ENCODE data around the gene SLC16A3. TPM values are rescaled to one million over a fixed set of nuclear protein-coding genes. Genes with fewer than 3 reads are reported as not detected.

SLC16A3 gene
- total and polyA plus RNA-seq, 2 of the 4 experiments (the other 2 are of a cell fraction): 49.1 to 181 TPM

DNA sequence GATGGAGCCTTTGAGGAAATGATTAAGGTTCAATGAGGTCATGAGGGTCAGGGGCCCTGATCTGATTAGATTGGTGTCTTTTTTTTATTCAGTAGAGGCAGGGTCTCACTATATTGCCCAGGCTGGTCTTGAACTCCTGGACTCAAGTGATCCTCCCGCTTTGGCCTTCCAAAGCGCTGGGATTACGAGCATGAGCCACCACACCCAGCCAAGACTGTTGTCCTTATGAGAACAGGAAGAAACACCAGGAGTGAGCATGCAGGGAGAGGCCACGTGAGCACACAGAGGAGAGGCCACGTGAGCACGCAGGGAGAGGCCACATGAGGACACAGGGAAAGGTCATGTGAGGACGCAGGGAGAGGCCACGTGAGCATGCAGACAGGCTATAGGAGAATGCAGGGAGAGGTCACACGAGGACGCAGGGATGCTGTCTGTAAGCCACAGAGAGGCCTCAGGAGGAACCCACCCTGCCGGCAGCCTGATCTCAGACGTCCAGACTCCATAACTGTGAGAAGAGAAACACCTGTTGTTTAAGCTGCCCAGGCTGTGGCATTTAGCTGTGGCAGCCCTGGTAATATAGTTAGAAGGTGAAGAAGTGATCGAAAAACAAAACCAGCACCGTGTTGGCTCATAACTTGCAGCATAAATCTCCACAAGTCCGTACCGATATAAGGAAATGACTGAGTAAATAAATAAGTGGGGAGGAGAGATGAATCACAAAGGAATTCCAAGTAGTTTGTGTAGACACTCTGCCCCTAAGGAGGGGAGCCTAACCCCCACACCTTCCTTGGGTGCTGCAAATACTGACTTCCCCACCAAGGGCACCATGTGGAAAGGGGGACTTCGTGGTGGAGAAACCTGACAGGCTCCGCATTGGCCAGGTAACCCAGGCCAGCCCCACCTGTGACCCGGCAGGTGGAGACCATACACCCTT, 59.3 kb downstream of the SLC16A3 start:
- Histone ChIP-seq H4K8ac (ENCODE audit: low read depth in 2 of 2, low read length in 2 of 2) (peak overlapping the region; percentile 9 to 81; a peak in 3 of 4 replicates), H3K36me3 (ENCODE audit: control insufficient read depth, insufficient read depth, low read length) (no peaks in the 10 kb centered on the region), H3K18ac (ENCODE audit: low read depth, low read length) (peak overlapping the region; percentile 71), H3K56ac (ENCODE audit: extremely low read depth, insufficient read depth, low read length) (peak overlapping the region; percentile 49; the same call in 1 of the 2 replicates), H2BK120ac (ENCODE audit: low read depth, low read length) (peak overlapping the region; percentile 89), H3K23ac (ENCODE audit: low read depth, low read length) (peak overlapping the region; percentile 29), H2BK20ac (ENCODE audit: low read depth, low read length) (peak overlapping the region; percentile 94), H4K91ac (ENCODE audit: insufficient read depth, low read depth, low read length) (peak overlapping the region; percentile 79), H3K4ac (ENCODE audit: low read depth, low read length) (peak overlapping the region; percentile 94), H3K27ac (ENCODE audit: insufficient read depth, low read length) (peak overlapping the region; percentile 86), H3K4me1 (ENCODE audit: control insufficient read depth, insufficient read depth, low read length) (peaks cover 23% of the 10 kb centered on the region), H4K5ac (ENCODE audit: low read depth, low read length) (peak overlapping the region; percentile 52), H3K4me3 (ENCODE audit: insufficient read depth, low read depth, low read length) (no peak overlapping the region), H3K9me3 (ENCODE audit: control insufficient read depth, insufficient read depth, low read length) (no peaks in the 10 kb centered on the region), H2AFZ (replicated peaks; ENCODE audit: low read length, poor library complexity) (peak overlapping the region; percentile 79), H2AK9ac (replicated peaks; ENCODE audit: low read depth, low read length, poor library complexity) (peak overlapping the region; percentile 79), H3K79me1 (ENCODE audit: low read depth in 1 of 2, low read length in 2 of 2) (peaks cover 0 to 27% of the 10 kb centered on the region in 2 experiments; a peak in 2 of 4 replicates), H3K9ac (ENCODE audit: low read depth, low read length) (peak overlapping the region; percentile 27; the same call in 1 of the 2 replicates), H3K9me1 (ENCODE audit: insufficient read depth, low read length) (peaks cover 21% of the 10 kb centered on the region), H3K4me2 (ENCODE audit: low read depth, low read length) (peak overlapping the region; percentile 13), H2BK15ac (ENCODE audit: low read depth, low read length) (peak overlapping the region; percentile 74), H3K27me3 (ENCODE audit: control insufficient read depth, insufficient read depth, low read length) (no peaks in the 10 kb centered on the region), H2BK5ac (ENCODE audit: low read depth, low read length, poor library complexity, severe bottlenecking) (peak overlapping the region; percentile 95), H4K20me1 (ENCODE audit: insufficient read depth, low read length) (peaks cover 10% of the 10 kb centered on the region; the same call in 1 of the 2 replicates), H3K14ac (replicated peaks; ENCODE audit: low read depth, low read length) (peak overlapping the region; percentile 98), H2AK5ac (ENCODE audit: low read depth, low read length) (peak overlapping the region; percentile 99)
- in situ Hi-C loops (cut with MboI; ENCODE audit: low sequenced_read_pairs): no loop called here
- intact Hi-C loops (cut with micrococcal nuclease): no loop called here
- dilution Hi-C loops (cut with HindIII; ENCODE audit: low sequenced_read_pairs, unreplicated experiment): no loop called here
- ATAC-seq (ENCODE audit: low read depth): peak; percentile 27
- TF ChIP-seq, protein P1, sequence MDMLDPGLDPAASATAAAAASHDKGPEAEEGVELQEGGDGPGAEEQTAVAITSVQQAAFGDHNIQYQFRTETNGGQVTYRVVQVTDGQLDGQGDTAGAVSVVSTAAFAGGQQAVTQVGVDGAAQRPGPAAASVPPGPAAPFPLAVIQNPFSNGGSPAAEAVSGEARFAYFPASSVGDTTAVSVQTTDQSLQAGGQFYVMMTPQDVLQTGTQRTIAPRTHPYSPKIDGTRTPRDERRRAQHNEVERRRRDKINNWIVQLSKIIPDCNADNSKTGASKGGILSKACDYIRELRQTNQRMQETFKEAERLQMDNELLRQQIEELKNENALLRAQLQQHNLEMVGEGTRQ (IDR thresholded peaks at IDR 0.05; ENCODE audit: low read depth, low read length): peak; percentile 98
- TF ChIP-seq MAZ (IDR thresholded peaks at IDR 0.05; ENCODE audit: borderline replicate concordance, low read depth, low read length) (peak; percentile 63; the same call in 1 of the 2 replicates), POLR2A (IDR thresholded peaks at IDR 0.05; ENCODE audit: low read depth, low read length) (no peak), BHLHE40 (IDR thresholded peaks at IDR 0.05; ENCODE audit: low read depth, low read length) (peak; percentile 69; the same call in 1 of the 2 replicates), RFX5 (IDR thresholded peaks at IDR 0.05; ENCODE audit: low read depth, low read length) (no peak), CHD1 (IDR thresholded peaks at IDR 0.05; ENCODE audit: low read depth, low read length) (0 out of 2 replicates have a peak, but pooled peaks have one; percentile 60), FOS (IDR thresholded peaks at IDR 0.05; ENCODE audit: low read depth, low read length) (peak; percentile 67)
- DNase-seq: peak; percentile 74
- no TSS peak for BruUV-seq (replicated peaks)
- 60% methylated on average over 7 of the region's 19 CpGs; no CpG with 5 or more reads in 1 of the 2 experiments for WGBS, 2 experiments (ENCODE audit: extremely low coverage in 2 of 2, insufficient read length in 1 of 2)
- ChIA-PET POLR2A (ENCODE audit: unreplicated experiment) (no interaction called here), CTCF (no interaction called here)

Small RNA genes within 50 kb of the gene (microRNA-seq; reads per million reads assigned to microRNA genes)
- 1.5 reads per million for gene MIR6787 (ENCODE audit: unreplicated experiment)

Other genes starting within 250 kb of the SLC16A3 start
- 44.8 and 45.3 TPM in 2 replicates for gene CENPX, start 206.2 kb upstream of the SLC16A3 start, total RNA-seq (2012; rRNA removed)
- gene CENPX, start 206.2 kb upstream of the SLC16A3 start, polyA plus RNA-seq (2012; rRNA removed): 86.8 and 100 TPM in 2 replicates
- 7.2 and 7.8 TPM in 2 replicates for gene LRRC45, start 205.7 kb upstream of the SLC16A3 start, total RNA-seq (2012; rRNA removed)
- gene LRRC45, start 205.7 kb upstream of the SLC16A3 start, polyA plus RNA-seq (2012; rRNA removed): 10.2 and 10.9 TPM in 2 replicates
- gene RAC3, start 197.4 kb upstream of the SLC16A3 start, total RNA-seq (2012; rRNA removed): 5.7 and 7.2 TPM in 2 replicates
- 23.4 and 32.0 TPM in 2 replicates for gene RAC3, start 197.4 kb upstream of the SLC16A3 start, polyA plus RNA-seq (2012; rRNA removed)
- gene DCXR, start 191.3 kb upstream of the SLC16A3 start, total RNA-seq (2012; rRNA removed): 36.6 and 36.9 TPM in 2 replicates
- 129 and 139 TPM in 2 replicates for gene DCXR, start 191.3 kb upstream of the SLC16A3 start, polyA plus RNA-seq (2012; rRNA removed)
- 6.8 and 8.6 TPM in 2 replicates for gene RFNG, start 177.2 kb upstream of the SLC16A3 start, total RNA-seq (2012; rRNA removed)
- 47.3 and 51.1 TPM in 2 replicates for gene RFNG, start 177.2 kb upstream of the SLC16A3 start, polyA plus RNA-seq (2012; rRNA removed)
- 177 and 181 TPM in 2 replicates for gene GPS1, start 177.1 kb upstream of the SLC16A3 start, total RNA-seq (2012; rRNA removed)
- gene GPS1, start 177.1 kb upstream of the SLC16A3 start, polyA plus RNA-seq (2012; rRNA removed): 157 and 168 TPM in 2 replicates
- 26.9 and 29.0 TPM in 2 replicates for gene DUS1L, start 163.2 kb upstream of the SLC16A3 start, total RNA-seq (2012; rRNA removed)
- gene DUS1L, start 163.2 kb upstream of the SLC16A3 start, polyA plus RNA-seq (2012; rRNA removed): 76.9 and 95.3 TPM in 2 replicates
- gene FASN, start 130.8 kb upstream of the SLC16A3 start, total RNA-seq (2012; rRNA removed): 12.4 and 15.3 TPM in 2 replicates
- 56.0 and 68.5 TPM in 2 replicates for gene FASN, start 130.8 kb upstream of the SLC16A3 start, polyA plus RNA-seq (2012; rRNA removed)
- gene CCDC57, start 16.2 kb upstream of the SLC16A3 start, total RNA-seq (2012; rRNA removed): 6.9 and 7.3 TPM in 2 replicates
- 31.3 and 32.4 TPM in 2 replicates for gene CCDC57, start 16.2 kb upstream of the SLC16A3 start, polyA plus RNA-seq (2012; rRNA removed)
- gene CSNK1D, start 44.7 kb downstream of the SLC16A3 start, total RNA-seq (2012; rRNA removed): 38.3 and 47.1 TPM in 2 replicates
- gene CSNK1D, start 44.7 kb downstream of the SLC16A3 start, polyA plus RNA-seq (2012; rRNA removed): 144 and 186 TPM in 2 replicates
- gene CD7, start 88.6 kb downstream of the SLC16A3 start, total RNA-seq (2012; rRNA removed): not detected in 2 replicates
- gene CD7, start 88.6 kb downstream of the SLC16A3 start, polyA plus RNA-seq (2012; rRNA removed): not detected in 2 replicates
- gene SECTM1, start 104.7 kb downstream of the SLC16A3 start, total RNA-seq (2012; rRNA removed): 1.7 and 2.3 TPM in 2 replicates
- 4.4 and 5.2 TPM in 2 replicates for gene SECTM1, start 104.7 kb downstream of the SLC16A3 start, polyA plus RNA-seq (2012; rRNA removed)
- gene TEX19, start 130.2 kb downstream of the SLC16A3 start, total RNA-seq (2012; rRNA removed): under 0.01 and 0.28 TPM in 2 replicates
- gene TEX19, start 130.2 kb downstream of the SLC16A3 start, polyA plus RNA-seq (2012; rRNA removed): 0.03 and 0.13 TPM in 2 replicates
- not detected in 2 replicates for gene UTS2R, start 142.7 kb downstream of the SLC16A3 start, total RNA-seq (2012; rRNA removed)
- gene UTS2R, start 142.7 kb downstream of the SLC16A3 start, polyA plus RNA-seq (2012; rRNA removed): not detected in 2 replicates
- 3.8 and 4.2 TPM in 2 replicates for gene HEXD, start 189.3 kb downstream of the SLC16A3 start, total RNA-seq (2012; rRNA removed)
- gene HEXD, start 189.3 kb downstream of the SLC16A3 start, polyA plus RNA-seq (2012; rRNA removed): 9.2 and 9.5 TPM in 2 replicates
- 24.4 and 25.3 TPM in 2 replicates for gene OGFOD3, start 189.5 kb downstream of the SLC16A3 start, total RNA-seq (2012; rRNA removed)
- gene OGFOD3, start 189.5 kb downstream of the SLC16A3 start, polyA plus RNA-seq (2012; rRNA removed): 33.4 and 34.5 TPM in 2 replicates
- 61.1 and 75.1 TPM in 2 replicates for gene CYBC1, start 221.7 kb downstream of the SLC16A3 start, total RNA-seq (2012; rRNA removed)
- gene CYBC1, start 221.7 kb downstream of the SLC16A3 start, polyA plus RNA-seq (2012; rRNA removed): 76.7 and 89.0 TPM in 2 replicates
- 70.8 and 83.7 TPM in 2 replicates for gene NARF, start 229.7 kb downstream of the SLC16A3 start, total RNA-seq (2012; rRNA removed)
- 88.8 and 94.8 TPM in 2 replicates for gene NARF, start 229.7 kb downstream of the SLC16A3 start, polyA plus RNA-seq (2012; rRNA removed)